G401 (cell line): ENCODE data around the gene HSD17B1. TPM values are rescaled to one million over a fixed set of nuclear protein-coding genes. Genes with fewer than 3 reads are reported as not detected.
"Not testable (repeated sequence)": the region's sequence is repeated elsewhere in the genome, so short reads cannot be mapped to it uniquely, and the experiment has no call there.

Experiments used
- DNase-seq: peaks from one replicate; pipeline ENCODE4 v3.0.0-alpha.2; 2015; ENCODE audit warnings: low spot score
- in situ Hi-C: cut with HindIII; loops from 2 replicates; pipeline ENCODE4 v1.10.0; 2016; ENCODE audit warnings: low sequenced_read_pairs, mixed read lengths
- total RNA-seq: library from RNA; depleted of rRNA; stranded (reverse); fragments of >200 nt; shearing (Covaris generic); gene quantifications from 2 replicates; pipeline ENCODE4 v1.2.3, GENCODE V29; 2014

The HSD17B1 gene
- total RNA-seq, 1 experiment from 2014 or later: 3.5 TPM

- in situ Hi-C loops: no loop called here
- no peak for DNase-seq
These were observed 9.3 kb upstream of the HSD17B1 start for GRCh38 chr17:42543190-42544079.

GRCh38 chr17:42544874-42545283 is 7.8 kb upstream of the HSD17B1 start:
- in situ Hi-C loops: no loop called here
- no peak for DNase-seq

DNA sequence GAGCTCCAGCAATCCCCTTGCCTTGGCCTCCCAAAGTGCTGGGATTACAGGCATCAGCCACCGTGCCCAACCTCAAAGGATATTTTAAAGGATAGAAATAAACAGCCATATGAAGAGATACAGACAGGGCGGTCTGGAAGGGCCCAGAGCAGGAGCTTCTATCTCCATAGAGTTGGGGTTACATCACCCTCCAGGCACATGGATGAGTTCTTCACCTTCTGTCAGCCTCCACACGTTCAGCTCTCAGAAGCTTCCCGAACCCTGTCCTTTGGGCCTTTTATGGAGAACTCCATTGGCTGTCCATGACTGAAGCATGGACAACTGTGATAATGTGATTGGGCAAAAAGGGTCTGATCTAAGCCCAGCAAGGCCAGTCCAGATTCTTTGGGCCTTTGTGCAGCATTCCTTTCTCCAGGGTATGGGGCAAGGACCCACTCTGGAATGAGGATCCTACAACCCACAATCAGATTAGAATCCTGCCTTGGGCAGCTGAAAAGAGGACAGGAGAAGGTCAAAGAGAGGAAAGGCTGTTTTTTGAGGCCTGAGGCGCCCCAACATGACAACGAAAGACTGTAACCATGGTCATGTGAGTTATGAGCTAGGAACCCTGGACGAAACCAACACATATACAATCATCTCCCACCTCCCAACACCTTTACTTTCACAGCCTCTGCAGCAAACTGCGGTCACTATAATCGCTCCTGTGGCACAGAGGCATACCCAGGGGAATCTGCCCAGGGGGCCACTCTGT is 6.8 kb upstream of the HSD17B1 start:
- in situ Hi-C loops, DNase-seq: not testable (repeated sequence)

DNA sequence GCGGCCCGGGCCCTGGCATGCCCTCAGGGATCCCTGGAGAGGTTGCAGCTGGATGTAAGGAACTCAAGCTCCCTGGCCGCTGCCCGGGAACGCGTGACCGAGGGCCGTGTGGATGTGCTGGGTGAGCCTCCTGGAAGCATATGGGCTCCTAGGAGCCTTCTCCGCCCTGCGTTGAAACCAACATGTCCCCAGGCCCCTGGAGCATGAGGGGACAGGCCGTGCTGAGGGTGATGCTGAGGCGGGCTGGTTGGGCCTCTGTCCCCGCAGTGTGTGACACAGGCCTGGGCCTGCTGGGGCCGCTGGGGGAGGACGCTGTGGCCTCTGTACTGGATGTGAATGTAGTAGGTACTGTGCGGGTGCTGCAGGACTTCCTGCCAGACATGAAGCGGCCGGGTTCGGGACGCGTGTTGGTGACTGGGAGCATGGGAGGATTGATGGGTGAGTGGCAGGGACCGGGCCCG is 5.7 kb upstream of the HSD17B1 start:
- no peak for DNase-seq
- in situ Hi-C loops: no loop called here

- in situ Hi-C loops: no loop called here
- DNase-seq: no peak
These were observed 5.0 kb upstream of the HSD17B1 start for GRCh38 chr17:42547698-42548069.

DNA sequence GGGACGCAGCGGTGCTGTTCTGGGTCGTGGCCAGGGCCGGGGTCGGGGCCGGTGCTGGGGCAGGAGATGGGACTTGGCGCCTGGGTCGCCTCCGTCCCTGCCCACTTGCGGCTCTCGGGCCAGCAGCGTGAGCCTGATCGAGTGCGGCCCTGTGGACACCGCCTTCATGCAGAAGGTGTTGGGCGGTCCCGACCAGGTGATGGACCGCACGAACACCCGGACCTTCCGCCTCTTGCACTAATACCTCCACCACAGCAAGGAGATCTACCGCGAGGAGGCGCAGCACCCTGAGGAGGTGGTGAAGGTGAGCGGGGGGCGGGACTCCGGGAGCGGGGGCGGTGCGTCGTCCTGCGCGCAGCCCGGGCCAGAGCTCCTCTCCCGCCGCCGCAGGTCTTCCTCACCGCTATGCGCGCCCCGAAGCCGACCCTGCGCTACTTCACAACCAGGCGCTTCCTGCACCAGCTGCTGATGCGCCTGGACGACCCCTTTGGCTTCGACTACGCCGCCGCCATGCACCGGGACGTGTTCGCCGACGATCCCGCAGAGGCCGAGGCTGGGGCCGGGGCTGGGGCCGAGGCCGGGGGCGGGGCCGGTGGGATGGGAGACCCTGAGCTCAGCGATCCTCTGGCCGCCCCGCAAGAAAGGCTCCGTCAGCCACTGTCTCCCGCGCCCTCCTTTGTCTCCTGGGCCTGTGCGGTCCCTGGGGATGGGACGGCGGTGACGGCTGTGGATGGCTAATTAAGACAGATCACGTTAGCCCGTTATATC is 4.5 kb upstream of the HSD17B1 start:
- in situ Hi-C loops: no loop called here
- peak; percentile 69 for DNase-seq

- in situ Hi-C loops: no loop called here
- no peak for DNase-seq
These were observed 3.5 kb upstream of the HSD17B1 start for GRCh38 chr17:42548993-42549755.

DNA sequence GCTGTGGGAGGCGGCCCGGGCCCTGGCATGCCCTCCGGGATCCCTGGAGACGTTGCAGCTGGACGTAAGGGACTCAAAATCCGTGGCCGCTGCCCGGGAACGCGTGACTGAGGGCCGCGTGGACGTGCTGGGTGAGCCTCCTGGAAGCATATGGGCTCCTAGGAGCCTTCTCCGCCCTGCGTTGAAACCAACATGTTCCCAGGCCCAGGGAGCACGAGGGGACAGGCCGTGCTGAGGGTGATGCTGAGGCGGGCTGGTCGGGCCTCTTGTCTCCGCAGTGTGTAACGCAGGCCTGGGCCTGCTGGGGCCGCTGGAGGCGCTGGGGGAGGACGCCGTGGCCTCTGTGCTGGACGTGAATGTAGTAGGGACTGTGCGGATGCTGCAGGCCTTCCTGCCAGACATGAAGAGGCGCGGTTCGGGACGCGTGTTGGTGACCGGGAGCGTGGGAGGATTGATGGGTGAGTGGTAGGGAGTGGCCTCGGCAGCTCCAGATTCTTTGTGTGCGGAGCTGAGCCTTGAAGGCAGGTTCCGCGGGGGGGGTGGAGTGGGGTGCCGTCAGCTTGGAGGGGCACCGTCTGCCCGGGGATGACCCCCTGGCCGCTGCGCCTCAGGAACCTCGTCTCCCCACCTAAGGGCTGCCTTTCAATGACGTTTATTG is 567 bp downstream of the HSD17B1 start:
- in situ Hi-C loops: no loop called here
- DNase-seq: no peak

- no peak for DNase-seq
- in situ Hi-C loops: no loop called here
These were observed 1.1 kb downstream of the HSD17B1 start for GRCh38 chr17:42553866-42554249.

GRCh38 chr17:42554250-42555121 is 1.8 kb downstream of the HSD17B1 start:
- in situ Hi-C loops: no loop called here
- peak; percentile 88 for DNase-seq

GRCh38 chr17:42555122-42555622 is 2.4 kb downstream of the HSD17B1 start:
- DNase-seq: no peak
- in situ Hi-C loops: no loop called here

- DNase-seq: not testable (repeated sequence)
These were observed 3.4 kb downstream of the HSD17B1 start for GRCh38 chr17:42555961-42556617.

DNA sequence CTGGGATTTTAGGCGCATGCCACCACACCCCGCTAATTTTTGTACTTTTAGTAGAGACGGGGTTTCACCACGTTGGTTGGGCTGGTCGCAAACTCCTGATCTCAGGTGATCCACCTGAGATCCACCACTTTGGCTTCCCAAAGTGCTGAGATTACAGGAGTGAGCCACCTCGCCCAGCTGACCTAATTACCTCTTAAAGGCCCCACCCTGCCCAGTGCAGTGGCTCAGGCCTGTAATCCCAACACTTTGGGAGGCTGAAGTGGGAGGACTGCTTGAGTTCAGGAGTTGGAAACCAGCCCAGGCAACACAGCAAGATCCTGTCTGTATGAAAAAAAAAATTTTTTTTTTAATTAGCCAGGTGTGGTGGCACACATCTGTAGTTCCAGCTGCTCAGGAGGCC is 6.4 kb downstream of the HSD17B1 start:
- in situ Hi-C loops: no loop called here

More at GRCh38 chr17:42555961-42556617, 3.4 kb downstream of the HSD17B1 start:
- in situ Hi-C loops: not testable (repeated sequence)

GRCh38 chr17:42560246-42560645 is 7.5 kb downstream of the HSD17B1 start:
- in situ Hi-C loops: no loop called here
- DNase-seq: no peak

More for the DNA sequence above, 6.4 kb downstream of the HSD17B1 start:
- DNase-seq: no peak

DNA sequence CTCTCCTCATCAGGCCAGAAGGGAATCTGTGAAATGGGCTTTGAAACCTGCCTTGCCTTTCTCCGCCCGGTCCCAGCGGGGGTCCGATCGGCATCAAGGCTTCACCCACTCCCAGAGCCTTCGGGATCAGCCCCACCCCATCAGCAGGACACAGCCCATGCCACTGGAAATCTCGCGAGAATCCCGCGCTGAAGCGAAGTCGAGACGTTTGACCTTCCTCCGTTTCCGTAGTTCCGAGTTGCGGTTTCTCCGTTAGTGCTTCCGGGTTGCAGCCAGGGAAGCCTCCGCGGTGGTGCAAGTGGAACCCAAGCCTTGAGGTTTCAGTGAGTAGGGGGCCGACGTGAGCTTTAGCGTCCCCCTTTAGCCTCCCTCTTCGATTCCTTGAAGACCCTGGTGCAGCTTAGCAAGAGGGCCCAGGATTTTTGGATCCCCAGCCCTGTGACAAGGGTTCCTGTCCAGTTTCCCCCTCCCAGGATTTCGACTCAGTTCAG is 9.2 kb downstream of the HSD17B1 start, which contains the start of gene COASY:
Gene COASY, plus strand, starts transcription at position 252 of the 491 bp plus-strand sequence. CDS start 475 bp downstream, outside the sequence.
- in situ Hi-C loops: no loop called here
- DNase-seq: peak; percentile 96

DNA sequence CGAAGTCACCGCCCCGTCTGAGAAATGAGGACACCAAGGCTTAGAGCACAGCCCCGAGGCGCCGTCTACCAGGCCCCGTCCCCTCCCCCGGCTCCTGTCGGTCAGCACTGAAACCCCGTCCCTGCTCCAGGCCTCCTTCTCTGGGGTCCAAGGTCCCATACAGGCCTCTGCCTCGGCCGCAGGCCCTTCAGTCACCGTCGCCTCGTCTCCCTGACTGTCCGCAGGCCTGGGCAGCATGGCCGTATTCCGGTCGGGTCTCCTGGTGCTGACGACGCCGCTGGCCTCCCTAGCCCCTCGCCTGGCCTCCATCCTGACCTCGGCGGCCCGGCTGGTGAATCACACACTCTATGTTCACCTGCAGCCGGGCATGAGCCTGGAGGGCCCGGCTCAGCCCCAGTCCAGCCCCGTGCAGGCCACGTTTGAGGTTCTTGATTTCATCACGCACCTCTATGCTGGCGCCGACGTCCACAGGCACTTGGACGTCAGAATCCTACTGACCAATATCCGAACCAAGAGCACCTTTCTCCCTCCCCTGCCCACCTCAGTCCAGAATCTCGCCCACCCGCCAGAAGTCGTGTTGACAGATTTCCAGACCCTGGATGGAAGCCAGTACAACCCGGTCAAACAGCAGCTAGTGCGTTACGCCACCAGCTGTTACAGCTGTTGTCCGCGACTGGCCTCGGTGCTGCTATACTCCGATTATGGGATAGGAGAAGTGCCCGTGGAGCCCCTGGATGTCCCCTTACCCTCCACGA is 9.8 kb downstream of the HSD17B1 start:
- DNase-seq: no peak
- in situ Hi-C loops: no loop called here
